Renal cortex interstitium (tissue), 11 donors: ENCODE measurements around the gene RRBP1. TPM values are rescaled to one million over a fixed set of nuclear protein-coding genes. Genes with fewer than 3 reads are reported as not detected.
A peak's percentile ranks its signal among the peaks of the same experiment; 100 is the strongest.
"Not testable (repeated sequence)": the region's sequence is repeated elsewhere in the genome, so short reads cannot be mapped to it uniquely, and the experiment has no call there.

Experiments used
- DNase-seq, 11 donors: peaks; one replicate each; pipeline ENCODE4 v3.0.0-alpha.2; 2013; ENCODE audit warnings: low read depth in 9 of 11, low spot score in 4 of 11; ENCODE audit errors: extremely low read depth in 1 of 11
- polyA plus RNA-seq, 3 donors: library from polyadenylated mRNA; unstranded; fragments of 120-200 nt; gene quantifications; one replicate each; pipeline ENCODE4 v1.2.1, GENCODE V29; 2013; ENCODE audit not compliant: insufficient read length in 3 of 3

RRBP1 gene
- polyA plus RNA-seq, 3 donors: 109 to 149 (median 118) TPM

GRCh38 chr20:17715075-17715474, 33.0 kb upstream of the RRBP1 start:
- DNase-seq: no peak

GRCh38 chr20:17714597-17714996, 32.6 kb upstream of the RRBP1 start:
- no peak for DNase-seq

GRCh38 chr20:17712708-17713107, 30.7 kb upstream of the RRBP1 start:
- DNase-seq: no peak

- no peak for DNase-seq
Measured at GRCh38 chr20:17712201-17712600, 30.2 kb upstream of the RRBP1 start.

- no peak for DNase-seq
Measured at GRCh38 chr20:17711267-17711627, 29.2 kb upstream of the RRBP1 start.

- DNase-seq: peak in 8 of 11 donors; percentile 20 to 56 (median 37)
Measured at GRCh38 chr20:17710379-17711266, 28.6 kb upstream of the RRBP1 start.

- no peak for DNase-seq
Measured at GRCh38 chr20:17709361-17710293, 27.6 kb upstream of the RRBP1 start.

GRCh38 chr20:17708675-17709360, 26.8 kb upstream of the RRBP1 start:
- DNase-seq: no peak

- not testable (repeated sequence) for DNase-seq
Measured at GRCh38 chr20:17707951-17708350, 25.9 kb upstream of the RRBP1 start.

GRCh38 chr20:17706632-17707031, 24.6 kb upstream of the RRBP1 start:
- DNase-seq: no peak

- no peak for DNase-seq
Measured at GRCh38 chr20:17705916-17706315, 23.9 kb upstream of the RRBP1 start.

- no peak for DNase-seq
Measured at GRCh38 chr20:17704589-17705317, 22.7 kb upstream of the RRBP1 start.

GRCh38 chr20:17701826-17702225, 19.8 kb upstream of the RRBP1 start:
- no peak for DNase-seq

- DNase-seq: no peak
Measured at GRCh38 chr20:17700637-17701036, 18.6 kb upstream of the RRBP1 start.

GRCh38 chr20:17699931-17700351, 17.9 kb upstream of the RRBP1 start, which contains the start of gene BANF2:
Gene BANF2, plus strand, starts transcription at chr20:17699966. Its CDS starts 25,060 bp downstream, at chr20:17725026.
- DNase-seq: no peak

- DNase-seq: no peak
Measured at GRCh38 chr20:17698384-17698783, 16.3 kb upstream of the RRBP1 start.

GRCh38 chr20:17697171-17697570, 15.1 kb upstream of the RRBP1 start:
- no peak for DNase-seq

- no peak for DNase-seq
Measured at GRCh38 chr20:17696287-17696686, 14.2 kb upstream of the RRBP1 start.

- DNase-seq: no peak
Measured at GRCh38 chr20:17694767-17695166, 12.7 kb upstream of the RRBP1 start.
